HepG2 (cell line): Measurements from ENCODE around the gene ZC3H13. TPM values are rescaled to one million over a fixed set of nuclear protein-coding genes. Genes with fewer than 3 reads are reported as not detected.

ENCODE experiments used
- ATAC-seq: fragments of 200-7000 bp; cut with Tn5 transposase; 3 replicates; pipeline ENCODE4 v1.9.1; 2020; ENCODE audit warnings: mild to moderate bottlenecking, moderate library complexity
- BruUV-seq: library from RNA; stranded (reverse); fragments of 400-500 nt; replicated peaks from 2 replicates; lab custom pipeline; 2021; lab: Mats Ljungman, UMichigan
- CTCF ChIA-PET: fragments of 300-600 bp; formaldehyde crosslinking; extraction: SDS; loops from one replicate; lab custom pipeline; 2021; ENCODE audit warnings: low total read pairs, inconsistent platforms, low intra/inter-chr PET ratio; lab: Yijun Ruan, JAX
- POLR2A ChIA-PET: fragments of 350-600 bp; sonication (Branson Sonifier 250); formaldehyde crosslinking; loops from one replicate; lab custom pipeline; 2020; ENCODE audit warnings: antibody characterized with exemption, inconsistent platforms; lab: Yijun Ruan, JAX
- DNase-seq: peaks from one replicate; pipeline ENCODE4 v3.0.0-alpha.2; 2015; ENCODE audit warnings: low spot score
- FAIRE-seq: peaks from 3 replicates; lab custom pipeline; 2011; peaks lifted over from hg19 to GRCh38; lab: Jason Lieb, UNC
- H2AFZ ChIP-seq: one replicate; pipeline ENCODE4 v1.6.1; 2011; ENCODE audit warnings: low read length, inconsistent platforms
- H3K27ac ChIP-seq: fragments of 300-600 bp; 3 replicates; pipeline ENCODE4 v1.8.0; 2011; ENCODE audit warnings: mixed run types, mild to moderate bottlenecking, mixed read lengths, low read length, inconsistent platforms; ENCODE audit not compliant: insufficient read depth; ENCODE audit errors: extremely low read length
- H3K27me3 ChIP-seq, 2 experiments: fragments of 200-600 bp in 1 of 2; 2 replicates in 1 of 2; 3 replicates in 1 of 2; pipeline versions ENCODE4 v1.6.0 to v1.8.0; 2011; ENCODE audit warnings: low read length in 2 of 2, mild to moderate bottlenecking in 2 of 2, moderate library complexity in 2 of 2, inconsistent platforms in 1 of 2; ENCODE audit not compliant: insufficient read depth in 2 of 2, control insufficient read depth in 1 of 2
- H3K36me3 ChIP-seq, 2 experiments: fragments of 200-600 bp in 1 of 2; replicated peaks in 1 of 2; 2 replicates in 1 of 2; 3 replicates in 1 of 2; pipeline versions ENCODE4 v1.5.1 to v1.8.0; 2011; ENCODE audit warnings: low read length in 2 of 2, inconsistent platforms in 1 of 2; ENCODE audit not compliant: insufficient read depth in 2 of 2, control insufficient read depth in 1 of 2
- H3K4me1 ChIP-seq: 2 replicates; pipeline ENCODE4 v1.5.1; 2012; ENCODE audit warnings: low read length, inconsistent platforms; ENCODE audit not compliant: insufficient read depth
- H3K4me2 ChIP-seq: 2 replicates; pipeline ENCODE4 v1.6.0; 2011; ENCODE audit warnings: low read depth, low read length, inconsistent platforms
- H3K4me3 ChIP-seq, 3 experiments: fragments of 200-600 bp in 1 of 3; sonication (generic), shearing (Covaris generic) in 1 of 3; replicated peaks in 1 of 3; 2 replicates each; pipeline ENCODE4 v1.5.1; 2011 to 2016; ENCODE audit warnings: low read length in 3 of 3, inconsistent platforms in 2 of 3, low read depth in 2 of 3, mild to moderate bottlenecking in 2 of 3, control low read depth in 1 of 3, mixed read lengths in 1 of 3; ENCODE audit not compliant: insufficient read depth in 1 of 3
- H3K79me2 ChIP-seq: one replicate; pipeline ENCODE4 v1.6.1; 2011; ENCODE audit warnings: low read length, inconsistent platforms; ENCODE audit not compliant: insufficient read depth
- H3K9ac ChIP-seq: 2 replicates; pipeline ENCODE4 v1.6.0; 2011; ENCODE audit warnings: mild to moderate bottlenecking, low read depth, low read length, inconsistent platforms; ENCODE audit not compliant: insufficient read depth
- H3K9me3 ChIP-seq: 2 replicates; pipeline ENCODE4 v1.5.1; 2012; ENCODE audit warnings: mild to moderate bottlenecking, low read length
- H4K20me1 ChIP-seq: 2 replicates; pipeline ENCODE4 v1.6.0; 2011; ENCODE audit warnings: inconsistent platforms, mild to moderate bottlenecking, low read length, moderate library complexity; ENCODE audit not compliant: insufficient read depth
- KLF13 ChIP-seq: sonication (generic); formaldehyde crosslinking; IDR thresholded peaks from 2 replicates; pipeline ENCODE4 v1.4.0; 2020; ENCODE audit warnings: mild to moderate bottlenecking, missing genetic modification reagents
- NR2F1 ChIP-seq, 2 experiments: fragments of 450-650 bp in 1 of 2; formaldehyde crosslinking in 1 of 2; IDR thresholded peaks; 2 replicates each; pipeline versions ENCODE4 v1.5.0 to v1.6.1; 2016 to 2020; ENCODE audit warnings: mild to moderate bottlenecking in 1 of 2, missing compliant biosample characterization in 1 of 2, missing genetic modification reagents in 1 of 2, moderate library complexity in 1 of 2
- PATZ1 ChIP-seq: sonication (generic); formaldehyde crosslinking; IDR thresholded peaks from 2 replicates; pipeline ENCODE4 v1.4.0; 2020; ENCODE audit warnings: missing genetic modification reagents
- RBM22 ChIP-seq: fragments of 200-400 bp; formaldehyde crosslinking; optimal IDR thresholded peaks from 2 replicates; pipeline ENCODE3; 2017; ENCODE audit warnings: mild to moderate bottlenecking, low read length, moderate library complexity
- SMAD9 ChIP-seq: sonication (generic); formaldehyde crosslinking; IDR thresholded peaks from 2 replicates; pipeline ENCODE4 v1.5.1; 2020; ENCODE audit warnings: mild to moderate bottlenecking, missing genetic modification reagents
- ZHX2 ChIP-seq, 2 experiments: sonication (generic) in 1 of 2; formaldehyde crosslinking in 1 of 2; IDR thresholded peaks; 2 replicates each; pipeline versions ENCODE4 v1.6.1 to v1.9.0; 2014 to 2022; ENCODE audit warnings: antibody characterized with exemption in 1 of 2, borderline replicate concordance in 1 of 2, inconsistent platforms in 1 of 2, low read depth in 1 of 2, missing genetic modification reagents in 1 of 2
- ZNF496 ChIP-seq: sonication (generic); formaldehyde crosslinking; IDR thresholded peaks from 2 replicates; pipeline ENCODE4 v1.8.1; 2023; ENCODE audit warnings: mild to moderate bottlenecking, moderate library complexity, missing genetic modification reagents; ENCODE audit not compliant: insufficient replicate concordance
- ZNF567 ChIP-seq: sonication (generic); formaldehyde crosslinking; IDR thresholded peaks from 2 replicates; pipeline ENCODE4 v1.8.1; 2023; ENCODE audit warnings: mild to moderate bottlenecking, missing genetic modification reagents, borderline replicate concordance
- ZNF777 ChIP-seq: sonication (generic); formaldehyde crosslinking; IDR thresholded peaks from 2 replicates; pipeline ENCODE4 v1.4.0; 2020; ENCODE audit warnings: missing genetic modification reagents
- WGBS: methylation state at CpG from one replicate; pipeline ENCODE4 v1.1.6; 2017; ENCODE audit warnings: low lambda C conversion rate; 5-methylcytosine and 5-hydroxymethylcytosine counted together
- in situ Hi-C: cut with HindIII; loops from 2 replicates; pipeline ENCODE4 v1.10.0; 2017; ENCODE audit warnings: low pct_unique_long_range_greater_than_20kb; ENCODE audit not compliant: extremely low pct_ligation_motif_present
- intact Hi-C: fragments of 100-400 bp; cut with micrococcal nuclease; formaldehyde crosslinking; loops from one replicate; pipeline ENCODE4 v1.10.0; 2022; ENCODE audit not compliant: unreplicated experiment
- polyA plus RNA-seq, 8 experiments: library from polyadenylated mRNA; depleted of rRNA in 3 of 8; stranded (reverse) in 7 of 8; unstranded in 1 of 8; fragments of >200 nt; fragmentation: Illumina TruSeq in 4 of 8; extraction: Trizol in 4 of 8; gene quantifications; 2 replicates each; pipeline versions ENCODE4 v1.2.1 to v1.2.3, GENCODE V29; 2011 to 2016; ENCODE audit warnings: low read depth in 4 of 8, missing spikeins in 1 of 8, mixed read lengths in 1 of 8; ENCODE audit not compliant: insufficient read depth in 1 of 8
- total RNA-seq, 5 experiments: library from RNA; depleted of rRNA; stranded (reverse); fragments of >200 nt; fragmentation: Illumina TruSeq; extraction: Trizol; gene quantifications; 2 replicates each; pipeline ENCODE4 v1.2.3, GENCODE V29; 2016; ENCODE audit warnings: low read depth in 1 of 5

ZC3H13 gene
- total and polyA plus RNA-seq, 2 of the 13 experiments (the other 11 are each of a cell fraction or from before 2014, with no cell fraction given), result 2.7 to 23.5 TPM

DNA sequence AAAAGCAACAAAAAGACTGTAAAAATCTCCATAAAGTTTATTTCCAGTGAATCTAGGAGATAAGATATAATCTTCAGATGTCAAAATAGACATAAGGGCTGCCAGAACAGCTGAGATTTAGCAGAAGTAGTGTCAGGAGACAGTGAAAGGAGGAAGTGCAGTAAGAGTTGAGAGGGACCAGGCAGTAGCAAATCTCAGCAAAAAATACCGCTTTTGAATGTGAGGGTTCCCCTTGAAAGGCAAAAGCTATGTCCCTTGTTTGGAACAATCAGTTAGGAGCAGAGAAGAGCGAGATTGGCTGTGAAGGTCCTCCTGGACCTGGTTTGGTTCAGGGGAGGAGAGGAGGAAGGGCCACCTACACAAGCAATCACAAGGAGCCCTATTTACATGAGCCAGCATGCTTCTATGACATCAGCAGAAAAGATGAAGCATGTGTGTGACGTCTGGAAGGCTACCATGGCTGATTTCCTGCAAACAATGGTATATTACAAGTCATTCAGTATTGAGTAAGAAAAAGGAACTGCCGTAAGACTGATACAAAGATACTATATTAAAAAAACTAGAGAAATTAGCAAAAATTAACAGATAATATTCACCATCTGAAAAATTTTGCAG is 102.1 kb downstream of the ZC3H13 start (continued):
- no peak for TF ChIP-seq ZNF777 (CRISPR knock-in tag)
- TF ChIP-seq RBM22, result no peak
- TF ChIP-seq ZNF496 (CRISPR knock-in tag), result no peak

- no peaks in the 10 kb centered on the region for H3K36me3 ChIP-seq
- no peak overlapping the region for H3K4me2 ChIP-seq
- in situ Hi-C loops (no loop called here), intact Hi-C loops (no loop called here)
- 65% methylated on average over 1 of the region's 1 CpG for WGBS
- H3K4me3 ChIP-seq, result no peak overlapping the region
- FAIRE-seq (no peak), DNase-seq (no peak), ATAC-seq (no peak)
- H3K27me3 ChIP-seq, result no peaks in the 10 kb centered on the region
- ChIA-PET CTCF (no interaction called here), POLR2A (no interaction called here)
- H4K20me1 ChIP-seq, result no peaks in the 10 kb centered on the region
- H3K79me2 ChIP-seq, result no peaks in the 10 kb centered on the region
- H3K9me3 ChIP-seq, result no peaks in the 10 kb centered on the region
- BruUV-seq, result no TSS peak
- H2AFZ ChIP-seq, result no peak overlapping the region
- no peak overlapping the region for H3K27ac ChIP-seq
- no peak overlapping the region for H3K9ac ChIP-seq
- no peaks in the 10 kb centered on the region for H3K4me1 ChIP-seq
- TF ChIP-seq PATZ1 (CRISPR knock-in tag) (no peak), KLF13 (CRISPR knock-in tag) (no peak), NR2F1 (CRISPR knock-in tag; IDR thresholded peaks at IDR 0.05) (no peak), SMAD9 (no peak), ZHX2 (IDR thresholded peaks at IDR 0.05; ENCODE audit: low read depth) (no peak), ZHX2 (CRISPR knock-in tag; IDR thresholded peaks at IDR 0.05; ENCODE audit: borderline replicate concordance) (no peak), ZNF567 (CRISPR knock-in tag) (no peak)
These were observed 103.4 kb downstream of the ZC3H13 start for GRCh38 chr13:45949161-45949560.
